ENCODE measurements around the gene STX11. TPM values are rescaled to one million over a fixed set of nuclear protein-coding genes. Genes with fewer than 3 reads are reported as not detected.

STX11 gene
- total and polyA plus RNA-seq, 10 of the 15 experiments (the other 5 are each of a cell fraction or from before 2014, with no cell fraction given): 0.66 to 38.1 (median 19.8) TPM

GRCh38 chr6:144215932-144216667, 65.8 kb downstream of the STX11 start (continued):
- TF ChIP-seq MYC (IDR thresholded peaks at IDR 0.05; ENCODE audit: insufficient read depth, insufficient read length, insufficient replicate concordance, low read length, severe bottlenecking): peak; percentile 30
- peak; percentile 52 for TF ChIP-seq SMC3 (IDR thresholded peaks at IDR 0.05; ENCODE audit: borderline replicate concordance, low read length)
- TF ChIP-seq BCLAF1 (IDR thresholded peaks at IDR 0.05): 0 out of 2 replicates have a peak, but pooled peaks have one; percentile 15
- TF ChIP-seq CTCF (IDR thresholded peaks at IDR 0.05 in 2 of 3, conservative IDR thresholded peaks at IDR 0.05 in 1 of 3; ENCODE audit: control insufficient read depth in 2 of 3, extremely low read depth in 1 of 3, insufficient read depth in 1 of 3, low read depth in 3 of 3, low read length in 3 of 3): peak; percentile 60 to 79 (median 69)
- peak; percentile 81 for TF ChIP-seq DPF2 (IDR thresholded peaks at IDR 0.05)
- no peak for TF ChIP-seq JUNB (IDR thresholded peaks at IDR 0.05)
- TF ChIP-seq NBN (IDR thresholded peaks at IDR 0.05): peak; percentile 74
- no peak for TF ChIP-seq RFX5 (IDR thresholded peaks at IDR 0.05; ENCODE audit: low read depth, low read length)
- peak; percentile 31; the same call in 1 of the 2 replicates for TF ChIP-seq CREB1 (IDR thresholded peaks at IDR 0.05; ENCODE audit: low read depth)
- no peak for TF ChIP-seq ZBTB33 (IDR thresholded peaks at IDR 0.05)
- TF ChIP-seq USF2 (IDR thresholded peaks at IDR 0.05; ENCODE audit: borderline replicate concordance, low read depth, low read length): no peak; the same call in 1 of the 2 replicates
- TF ChIP-seq FOXM1 (IDR thresholded peaks at IDR 0.05; ENCODE audit: low read depth, low read length): peak; percentile 88
- no peak for TF ChIP-seq WRNIP1 (IDR thresholded peaks at IDR 0.05; ENCODE audit: borderline replicate concordance, low read depth, low read length)
- no peak for TF ChIP-seq RELB (IDR thresholded peaks at IDR 0.05; ENCODE audit: low read depth)
- peak; percentile 82 for TF ChIP-seq IKZF1 (conservative IDR thresholded peaks at IDR 0.05)
- 0 out of 2 replicates have a peak, but pooled peaks have one; percentile 7 for TF ChIP-seq ZNF384 (IDR thresholded peaks at IDR 0.05; ENCODE audit: borderline replicate concordance, low read depth, low read length)
- no peak for TF ChIP-seq ZZZ3 (IDR thresholded peaks at IDR 0.05; ENCODE audit: control insufficient read depth, insufficient read length, low read depth)
- peak; percentile 98; the same call in 1 of the 2 replicates for TF ChIP-seq RB1 (IDR thresholded peaks at IDR 0.05; ENCODE audit: borderline replicate concordance)

Measured in GM12878 (cell line).